Measurements from ENCODE around the gene UBE4B. TPM values are rescaled to one million over a fixed set of nuclear protein-coding genes. Genes with fewer than 3 reads are reported as not detected.

UBE4B gene
- total RNA-seq, 1 experiment from 2014 or later: 80.8 TPM

DNA sequence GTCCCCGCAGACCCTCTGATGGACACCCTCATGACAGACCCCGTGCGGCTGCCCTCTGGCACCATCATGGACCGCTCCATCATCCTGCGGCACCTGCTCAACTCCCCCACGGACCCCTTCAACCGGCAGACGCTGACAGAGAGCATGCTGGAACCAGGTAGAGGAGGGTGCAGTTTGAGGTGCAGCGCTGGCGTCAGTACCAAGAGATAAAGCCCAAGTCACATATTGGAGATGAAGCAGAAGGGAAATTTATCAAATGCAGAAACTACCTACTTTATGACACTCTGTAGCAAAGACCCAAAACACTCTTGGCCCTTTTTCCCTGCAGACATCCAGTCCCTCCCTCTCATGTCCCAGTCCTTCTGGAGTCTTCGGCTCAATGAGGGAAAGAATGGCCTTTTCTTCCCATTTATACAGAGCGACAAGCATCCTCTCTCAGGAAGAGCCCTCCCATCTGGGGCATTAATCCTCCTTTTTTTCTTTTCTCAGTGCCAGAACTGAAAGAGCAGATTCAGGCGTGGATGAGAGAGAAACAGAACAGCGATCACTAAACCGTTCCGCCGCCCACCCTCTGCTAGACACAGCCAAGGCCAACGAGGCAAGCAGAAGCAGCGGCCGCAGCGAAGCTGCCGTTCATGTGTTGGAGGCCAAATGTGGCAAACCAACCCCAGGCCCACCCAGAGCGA, 146.8 kb downstream of the UBE4B start (continued):
- no peak for TF ChIP-seq PRDM15 (CRISPR knock-in tag; IDR thresholded peaks at IDR 0.05)
- no peak for TF ChIP-seq GTF2I (CRISPR knock-in tag; conservative IDR thresholded peaks at IDR 0.05)
- TF ChIP-seq NR3C1 (CRISPR knock-in tag; conservative IDR thresholded peaks at IDR 0.05; ENCODE audit: low read depth): no peak
- TF ChIP-seq FOXP1 (CRISPR knock-in tag; IDR thresholded peaks at IDR 0.05; ENCODE audit: borderline replicate concordance): no peak
- no peak for TF ChIP-seq ZNF532 (CRISPR knock-in tag; IDR thresholded peaks at IDR 0.05; ENCODE audit: borderline replicate concordance)
- no peak for TF ChIP-seq JUN (CRISPR knock-in tag; IDR thresholded peaks at IDR 0.05)
- TF ChIP-seq EMX1 (CRISPR knock-in tag; IDR thresholded peaks at IDR 0.05): no peak
- TF ChIP-seq AFF4 (CRISPR knock-in tag; IDR thresholded peaks at IDR 0.05; ENCODE audit: borderline replicate concordance): no peak
- TF ChIP-seq ZNF263 (CRISPR knock-in tag; IDR thresholded peaks at IDR 0.05; ENCODE audit: low read depth): no peak
- TF ChIP-seq ATF2 (CRISPR knock-in tag; IDR thresholded peaks at IDR 0.05; ENCODE audit: borderline replicate concordance, low read depth): no peak
- TF ChIP-seq GABPB1 (CRISPR knock-in tag; IDR thresholded peaks at IDR 0.05): no peak

- POLR2A ChIA-PET: no interaction called here
- no peaks in the 10 kb centered on the region for H3K27me3 Mint-ChIP-seq (ENCODE audit: low read depth)
- H3K4me1 Mint-ChIP-seq: peaks cover 7% of the 10 kb centered on the region
- ATAC-seq (no peak), DNase-seq (ENCODE audit: low spot score) (no peak)
- H3K9me3 Mint-ChIP-seq: peaks cover 5% of the 10 kb centered on the region
- CTCF ChIA-PET: interaction anchor here (0.9 kb wide), 1 partner anchor 28 kb away, joined by 3 read pairs; no protein-coding TSS in a partner anchor
- no peak overlapping the region for H3K4me3 Mint-ChIP-seq
- H3K36me3 Mint-ChIP-seq: peaks cover 25% of the 10 kb centered on the region
- H3K27ac Mint-ChIP-seq: no peak overlapping the region
- TF ChIP-seq ZNF416 (CRISPR knock-in tag; IDR thresholded peaks at IDR 0.05) (no peak), MLX (CRISPR knock-in tag; IDR thresholded peaks at IDR 0.05) (no peak), ZBTB21 (CRISPR knock-in tag; IDR thresholded peaks at IDR 0.05; ENCODE audit: borderline replicate concordance) (no peak), RORB (CRISPR knock-in tag; IDR thresholded peaks at IDR 0.05) (no peak), TEAD4 (CRISPR knock-in tag; IDR thresholded peaks at IDR 0.05) (no peak), RELA (CRISPR knock-in tag; IDR thresholded peaks at IDR 0.05; ENCODE audit: borderline replicate concordance) (no peak), GTF2I (CRISPR knock-in tag; conservative IDR thresholded peaks at IDR 0.05) (no peak), ZNF232 (CRISPR knock-in tag; IDR thresholded peaks at IDR 0.05) (no peak), ERG (CRISPR knock-in tag; IDR thresholded peaks at IDR 0.05) (no peak), MXD4 (CRISPR knock-in tag; IDR thresholded peaks at IDR 0.05; ENCODE audit: borderline replicate concordance) (no peak), ZNF671 (CRISPR knock-in tag; IDR thresholded peaks at IDR 0.05) (no peak)
Measured at GRCh38 chr1:10181154-10181553, 148.4 kb downstream of the UBE4B start.

Measured in WTC11 (cell line).